COLO668 (cell line): ENCODE measurements around the gene PAPLN.

Experiments used
- DNase-seq: peaks from one replicate; lab custom pipeline; 2025; ENCODE audit not compliant: unreplicated experiment; lab: John Stamatoyannopoulos, UW

The PAPLN gene

GRCh38 chr14:73243341-73243740, 6.0 kb downstream of the PAPLN start:
- DNase-seq: no peak

- no peak for DNase-seq
Observed at GRCh38 chr14:73243748-73244147, 6.4 kb downstream of the PAPLN start.

GRCh38 chr14:73244541-73245290, 7.4 kb downstream of the PAPLN start:
- DNase-seq: no peak

- peak; percentile 79 for DNase-seq
Observed at GRCh38 chr14:73245480-73246325, 8.4 kb downstream of the PAPLN start.

- DNase-seq: no peak
Observed at GRCh38 chr14:73246387-73247150, 9.3 kb downstream of the PAPLN start.

GRCh38 chr14:73248108-73248868, 11.0 kb downstream of the PAPLN start:
- no peak for DNase-seq

- DNase-seq: no peak
Observed at GRCh38 chr14:73249108-73249507, 11.8 kb downstream of the PAPLN start.

GRCh38 chr14:73249564-73250316, 12.4 kb downstream of the PAPLN start:
- DNase-seq: peak; percentile 25

- DNase-seq: no peak
Observed at GRCh38 chr14:73250317-73250713, 13.0 kb downstream of the PAPLN start.

GRCh38 chr14:73250781-73251500, 13.6 kb downstream of the PAPLN start:
- peak; percentile 95 for DNase-seq

GRCh38 chr14:73251516-73252215, 14.4 kb downstream of the PAPLN start:
- no peak for DNase-seq

GRCh38 chr14:73252491-73253322, 15.4 kb downstream of the PAPLN start:
- DNase-seq: no peak

- DNase-seq: no peak
Observed at GRCh38 chr14:73253323-73253610, 16.0 kb downstream of the PAPLN start.

- no peak for DNase-seq
Observed at GRCh38 chr14:73253721-73254120, 16.4 kb downstream of the PAPLN start.

- DNase-seq: peak; percentile 24
Observed at GRCh38 chr14:73254247-73255004, 17.1 kb downstream of the PAPLN start.

- no peak for DNase-seq
Observed at GRCh38 chr14:73255005-73255400, 17.7 kb downstream of the PAPLN start.

GRCh38 chr14:73255693-73256225, 18.5 kb downstream of the PAPLN start:
- DNase-seq: no peak
